GM21390 (cell line): ENCODE measurements around the gene C2CD4A.

Experiments
- ATAC-seq: cut with Tn5 transposase; IDR thresholded peaks from one replicate; pipeline ENCODE4 v1.9.1; 2021; ENCODE audit not compliant: unreplicated experiment

The C2CD4A gene

DNA sequence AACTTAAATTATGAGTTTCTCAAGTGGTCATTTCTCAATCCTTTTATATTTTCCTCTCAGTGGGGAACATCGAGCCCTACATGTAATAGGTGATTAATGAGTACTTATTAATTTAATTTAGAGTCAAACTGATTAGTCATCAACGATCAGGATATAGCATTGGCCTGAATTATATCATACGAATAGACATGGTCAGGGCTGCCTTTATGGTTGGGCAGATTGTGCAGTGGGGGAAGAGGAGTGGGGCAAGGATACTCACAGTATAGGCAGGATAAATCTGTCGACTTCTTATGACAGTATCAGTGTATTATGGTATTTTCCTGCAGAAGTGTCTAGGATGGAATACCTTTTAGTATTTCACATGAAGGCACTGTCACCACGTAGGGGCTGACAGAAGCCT lies 27.0 kb downstream of the C2CD4A start:
- no peak for ATAC-seq

DNA sequence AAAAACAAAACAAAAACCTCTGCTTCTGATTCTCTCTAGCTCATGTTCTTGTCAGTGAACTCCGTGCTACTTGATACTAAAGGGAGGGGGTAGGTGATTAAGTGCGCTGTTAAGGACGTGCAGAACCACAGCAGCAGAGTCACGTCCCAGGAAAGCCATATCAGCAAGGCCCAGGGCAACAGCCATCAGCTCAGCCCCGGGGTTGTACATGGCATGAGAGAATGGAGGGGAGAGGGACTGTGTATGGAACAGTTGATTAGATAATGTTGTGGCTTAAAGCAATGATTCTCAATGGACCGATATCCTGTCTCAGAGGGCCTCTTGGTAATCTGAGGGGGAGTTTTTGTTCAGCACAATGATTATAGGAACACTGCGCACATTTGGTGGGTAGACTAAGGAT lies 27.6 kb downstream of the C2CD4A start:
- ATAC-seq = no peak

DNA sequence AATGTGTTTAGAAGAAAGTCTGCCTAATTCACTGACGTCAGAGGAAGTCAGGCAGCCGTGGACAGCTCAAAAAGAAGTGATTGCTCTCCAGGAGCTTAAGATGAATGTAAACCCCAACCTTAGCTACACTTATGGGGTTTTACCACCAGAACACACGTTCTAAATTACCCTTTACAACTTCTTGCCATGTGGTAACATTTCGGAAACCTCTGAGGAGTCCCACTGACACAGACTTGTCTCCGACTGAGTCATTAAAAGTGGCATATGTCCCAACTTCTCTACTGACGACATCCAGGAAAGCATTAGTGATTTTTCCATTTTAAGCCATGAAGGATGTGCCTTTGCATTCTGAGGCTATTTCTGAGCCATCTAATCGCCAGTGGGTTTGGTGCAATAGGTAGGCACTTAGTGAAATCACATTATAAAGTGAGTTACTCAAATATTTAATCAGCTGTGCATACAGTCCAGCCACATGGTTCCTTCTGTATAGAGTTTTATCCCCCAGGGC lies 32.4 kb downstream of the C2CD4A start:
- no peak for ATAC-seq

DNA sequence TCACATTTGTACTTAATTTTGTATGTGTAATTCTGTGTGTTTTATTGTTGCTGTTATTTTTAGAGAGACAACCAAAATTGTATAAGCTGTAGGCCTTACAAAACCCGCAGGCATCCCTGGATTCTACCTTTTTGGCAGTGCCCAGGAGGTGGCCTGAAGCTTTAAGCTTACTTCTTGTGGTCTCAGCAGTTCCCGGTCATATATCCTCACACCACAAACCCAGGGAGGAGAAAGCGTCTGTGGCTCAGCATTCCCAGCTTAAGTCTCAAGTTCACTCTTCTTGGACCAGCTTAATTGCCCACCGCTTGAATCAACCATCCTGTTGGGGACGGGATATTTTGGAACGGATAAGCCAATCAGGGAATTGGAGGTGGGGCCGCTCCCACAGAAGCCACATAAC lies 36.7 kb downstream of the C2CD4A start:
- ATAC-seq = no peak

DNA sequence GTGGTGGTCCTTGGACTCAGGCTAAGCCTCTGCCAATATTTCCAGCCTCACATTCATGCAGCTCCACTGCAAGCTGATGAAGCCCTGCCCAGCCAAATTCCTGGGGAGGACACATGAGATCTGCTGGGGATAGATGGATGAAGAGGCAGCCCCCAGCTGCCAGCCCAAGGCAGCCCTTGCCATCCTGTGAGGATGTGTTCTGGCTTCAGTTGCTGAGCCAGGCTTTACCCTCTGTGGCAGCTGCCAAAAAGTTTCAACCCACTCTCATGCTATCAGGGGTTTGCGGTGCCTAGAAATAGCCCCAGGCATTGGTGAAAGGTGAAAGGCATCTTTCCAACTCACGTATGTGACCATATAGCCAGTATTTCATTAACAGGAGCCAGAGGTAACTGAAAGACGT lies 37.6 kb downstream of the C2CD4A start:
- no peak for ATAC-seq

DNA sequence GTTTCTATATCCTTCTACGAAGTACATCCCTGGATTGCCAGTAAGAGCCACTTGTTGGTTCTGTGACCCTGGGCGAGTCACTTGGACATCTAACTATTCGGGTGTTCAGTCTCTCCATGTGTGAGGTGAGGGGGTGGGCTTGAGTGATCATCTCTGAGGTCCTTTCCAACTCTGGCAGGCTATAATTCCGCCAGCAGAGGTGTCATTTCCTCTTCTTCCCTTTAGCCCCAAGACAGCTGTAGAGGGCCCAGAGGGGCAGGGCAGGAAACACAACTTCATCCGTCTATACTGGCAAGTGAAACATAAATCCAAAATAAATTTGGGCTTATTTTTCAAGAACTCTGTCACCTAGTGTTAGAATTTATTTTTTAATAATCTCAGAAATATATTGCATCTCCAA lies 38.1 kb downstream of the C2CD4A start:
- ATAC-seq = no peak

DNA sequence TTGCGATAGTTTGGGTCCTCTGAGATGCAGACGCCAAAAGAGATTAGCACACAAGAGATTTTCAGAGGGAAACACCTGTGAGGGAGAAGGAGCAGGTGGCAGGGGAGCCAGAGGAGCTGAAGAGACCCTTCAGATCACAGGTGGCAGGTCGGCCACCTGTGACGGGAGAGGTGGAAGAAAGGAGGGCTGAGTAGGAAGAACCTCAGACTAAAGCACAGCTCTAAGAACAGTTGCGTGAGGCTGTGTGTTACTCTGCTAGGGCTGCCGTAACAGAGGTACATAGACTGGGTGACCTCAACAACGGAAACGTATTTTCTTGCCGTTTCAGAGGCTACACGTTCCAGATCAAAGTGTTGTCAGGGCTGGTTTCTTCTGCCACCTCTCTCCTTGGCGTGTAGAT lies 38.5 kb downstream of the C2CD4A start:
- no peak for ATAC-seq

DNA sequence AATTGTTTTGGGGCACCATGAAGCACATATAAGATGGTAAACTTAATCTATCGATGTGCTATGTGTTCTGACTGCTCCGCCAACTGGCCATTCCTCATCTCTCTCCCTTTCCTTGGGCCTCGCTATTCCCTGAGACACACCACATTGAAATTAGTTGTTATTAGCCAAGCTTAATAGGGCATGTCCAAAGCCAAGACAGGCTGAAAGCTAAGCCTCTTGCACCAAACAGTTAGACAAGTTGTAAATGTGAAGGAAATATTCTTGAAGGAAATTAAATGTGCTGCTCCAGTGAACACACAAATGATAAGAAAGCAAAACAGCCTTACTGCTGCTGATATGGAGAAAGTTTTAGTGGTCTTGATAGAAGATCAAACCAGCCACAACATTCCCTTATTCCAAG lies 39.3 kb downstream of the C2CD4A start:
- no peak for ATAC-seq

DNA sequence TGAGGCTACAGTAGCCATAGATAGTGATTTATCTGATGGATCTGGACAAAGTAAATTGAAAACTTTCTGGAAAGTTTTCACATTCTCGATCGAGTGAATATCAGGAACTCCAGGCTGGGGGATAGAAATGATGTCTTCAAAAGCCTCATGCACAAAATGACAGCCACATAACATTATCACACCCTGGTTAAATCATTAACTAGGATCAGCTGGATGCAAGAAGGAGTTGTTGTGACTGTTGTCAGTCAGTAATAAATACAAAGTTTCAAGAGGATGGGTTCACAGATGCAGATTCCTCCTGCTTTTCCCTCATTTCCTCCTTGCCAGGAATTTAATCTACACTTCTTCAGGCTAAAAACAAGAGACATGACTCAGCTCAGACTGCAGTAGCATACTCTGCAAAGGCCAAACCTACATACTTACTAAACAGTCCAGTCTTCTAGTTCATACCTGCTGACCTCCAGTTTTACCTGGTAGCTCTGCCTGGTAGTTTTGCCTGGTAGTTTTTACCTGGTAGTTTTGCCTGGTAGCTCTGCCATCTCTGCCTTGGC lies 40.9 kb downstream of the C2CD4A start:
- no peak for ATAC-seq

DNA sequence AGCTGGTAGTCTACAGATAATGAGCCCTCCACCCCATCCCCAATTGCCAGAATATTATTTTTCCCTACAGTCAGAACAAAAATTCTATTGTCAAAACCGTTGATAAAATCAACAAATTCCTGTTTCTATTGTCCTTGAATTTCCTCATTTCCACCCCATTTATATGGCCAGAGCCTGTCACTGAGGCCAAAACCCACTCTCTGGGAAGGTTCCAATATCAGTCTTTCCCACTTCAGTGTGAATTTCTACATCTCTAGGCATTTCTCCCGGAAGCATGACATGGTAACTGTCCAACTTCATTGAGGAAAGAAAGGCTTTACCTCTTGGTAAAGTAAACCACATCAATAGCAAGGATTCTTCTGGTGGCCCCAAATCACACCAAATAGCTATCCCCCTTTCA lies 41.6 kb downstream of the C2CD4A start:
- ATAC-seq = no peak

DNA sequence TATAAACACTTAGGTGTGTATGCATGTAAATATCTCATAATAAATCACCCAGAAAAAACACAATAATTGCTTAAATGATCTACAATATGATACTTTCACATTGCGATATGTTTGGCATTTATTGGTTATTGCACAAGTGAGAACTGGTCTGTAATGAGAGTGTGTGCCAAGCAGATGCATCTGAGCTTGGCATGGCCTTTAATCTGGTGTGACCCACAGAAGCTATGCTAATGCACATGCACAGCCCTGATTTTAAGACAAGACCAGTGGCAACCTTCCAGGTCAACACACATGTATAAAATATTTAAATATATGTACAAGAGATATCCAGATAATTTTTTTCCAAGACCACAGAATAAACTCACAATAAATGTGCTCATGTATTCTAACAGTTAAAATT lies 42.7 kb downstream of the C2CD4A start:
- no peak for ATAC-seq

DNA sequence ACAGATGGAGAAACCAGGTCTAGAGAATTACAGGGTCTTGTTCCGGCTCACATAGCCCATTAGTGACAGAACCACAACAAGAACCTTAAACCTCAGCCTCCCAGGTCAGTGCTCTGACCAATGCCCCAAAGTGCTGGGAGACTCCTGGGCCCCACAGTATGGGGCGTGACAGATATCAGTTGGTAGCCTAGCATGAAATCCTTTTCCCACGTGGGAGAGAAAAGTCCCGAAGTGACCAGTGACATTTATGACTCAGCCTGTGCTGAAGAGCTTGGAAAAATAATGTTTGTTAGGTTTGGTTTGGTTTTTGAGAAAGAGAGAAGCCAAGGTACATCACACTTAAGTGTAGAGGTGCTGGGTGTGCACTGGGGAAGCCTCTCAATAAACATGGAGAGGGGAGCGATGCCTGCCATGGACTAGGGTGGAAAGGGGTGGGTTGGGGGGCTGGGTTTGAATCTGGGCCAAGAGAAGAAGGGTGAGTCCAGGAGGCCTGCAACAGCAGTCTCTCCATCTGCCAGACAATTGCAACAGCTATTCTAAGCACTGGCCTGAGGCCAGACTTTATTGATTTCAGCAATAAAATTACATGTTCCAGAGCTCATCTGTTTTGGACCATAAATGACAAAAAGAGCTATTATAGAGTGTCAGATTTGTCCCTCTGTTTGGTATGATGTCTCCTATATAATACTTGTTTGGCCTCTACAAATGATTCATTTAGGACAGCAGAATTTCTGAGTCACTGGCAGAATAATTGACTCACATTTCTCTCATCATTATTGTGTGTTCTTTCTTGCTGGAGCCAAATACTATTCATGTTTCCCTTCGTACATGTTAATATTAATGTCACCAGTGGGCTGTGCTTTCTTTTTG lies 43.4 kb downstream of the C2CD4A start:
- no peak for ATAC-seq

DNA sequence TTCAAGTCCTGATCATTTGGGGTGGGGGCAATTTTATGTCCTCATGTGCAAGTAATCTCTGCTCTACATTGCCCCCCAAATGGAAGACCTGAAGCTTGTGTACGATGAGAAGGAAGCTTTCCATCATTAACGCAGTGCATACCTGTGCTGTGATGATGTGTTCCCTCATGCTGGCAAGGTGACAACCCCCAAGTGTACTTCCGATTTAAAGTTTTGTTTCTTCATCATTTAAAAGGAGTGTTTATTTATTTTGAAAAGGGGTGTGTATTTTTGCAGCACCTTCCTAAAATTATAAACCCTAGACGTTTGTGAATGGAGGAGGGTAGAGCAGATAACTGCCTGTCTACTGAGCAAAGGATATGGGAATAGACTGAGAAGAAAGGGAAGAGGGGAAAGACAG lies 45.3 kb downstream of the C2CD4A start:
- ATAC-seq = no peak

DNA sequence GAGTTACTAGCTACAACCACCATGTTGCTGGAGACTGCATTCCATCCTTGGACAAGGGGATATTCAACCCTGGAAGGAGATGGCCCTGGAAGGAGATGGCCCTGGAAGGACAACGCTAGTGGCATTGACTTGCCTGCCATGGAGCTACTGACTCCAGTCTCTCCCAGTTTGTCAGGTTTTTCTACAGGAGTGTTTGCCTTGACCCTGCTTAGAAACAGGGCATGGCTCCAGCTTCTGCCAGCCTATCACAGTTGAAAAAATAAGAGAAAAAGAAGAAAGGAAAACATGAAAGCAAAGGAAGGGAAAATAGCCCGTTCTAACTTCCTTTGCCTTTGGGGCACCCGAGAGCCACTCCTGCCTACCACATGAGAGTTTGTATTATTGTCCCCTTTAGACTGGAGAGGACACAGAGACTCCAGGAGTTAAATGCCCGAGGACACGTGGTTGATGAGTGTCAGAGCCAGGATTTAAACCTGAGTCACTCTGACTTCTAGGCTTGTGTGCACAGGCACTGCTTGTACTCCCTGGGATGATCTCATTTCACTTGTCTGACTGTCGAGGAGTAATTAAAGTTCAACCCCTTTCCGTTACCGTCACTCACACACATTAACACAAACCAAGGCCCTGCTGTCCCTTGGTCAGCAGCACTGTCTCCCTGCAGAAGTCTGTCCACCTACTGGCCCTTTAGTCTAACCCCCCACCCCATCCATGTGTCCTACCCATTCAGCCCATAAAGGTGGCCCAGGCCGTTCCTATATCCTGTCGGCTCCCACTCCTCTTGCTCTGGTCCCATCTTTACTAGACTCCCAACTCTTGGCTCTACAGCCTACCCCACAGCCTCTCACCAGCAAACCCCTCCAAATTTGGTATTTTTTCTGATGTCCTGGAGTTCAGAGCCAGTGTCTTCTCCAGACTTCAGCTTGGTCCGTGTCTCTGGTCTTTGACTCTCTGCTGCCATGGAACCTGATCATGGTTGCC lies 46.1 kb downstream of the C2CD4A start:
- no peak for ATAC-seq

DNA sequence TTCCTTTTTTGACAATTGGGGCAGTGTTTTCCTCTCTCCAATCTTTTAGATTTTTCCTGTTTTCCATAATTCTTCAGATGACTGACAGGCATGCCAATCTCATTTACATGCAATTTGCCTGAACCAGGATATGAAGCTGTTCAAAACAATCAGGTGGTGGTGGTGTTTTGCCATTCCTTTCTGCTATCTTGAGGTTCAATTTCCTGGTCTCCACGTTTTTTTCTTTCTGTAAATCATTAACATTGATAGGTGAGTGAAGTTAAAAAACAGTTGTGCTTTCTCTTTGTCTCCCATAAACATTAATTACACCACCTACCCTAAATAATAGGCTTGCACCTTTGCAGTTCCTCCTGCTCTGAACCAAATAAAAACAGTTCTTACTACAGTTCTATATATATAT lies 49.1 kb downstream of the C2CD4A start:
- ATAC-seq = no peak

DNA sequence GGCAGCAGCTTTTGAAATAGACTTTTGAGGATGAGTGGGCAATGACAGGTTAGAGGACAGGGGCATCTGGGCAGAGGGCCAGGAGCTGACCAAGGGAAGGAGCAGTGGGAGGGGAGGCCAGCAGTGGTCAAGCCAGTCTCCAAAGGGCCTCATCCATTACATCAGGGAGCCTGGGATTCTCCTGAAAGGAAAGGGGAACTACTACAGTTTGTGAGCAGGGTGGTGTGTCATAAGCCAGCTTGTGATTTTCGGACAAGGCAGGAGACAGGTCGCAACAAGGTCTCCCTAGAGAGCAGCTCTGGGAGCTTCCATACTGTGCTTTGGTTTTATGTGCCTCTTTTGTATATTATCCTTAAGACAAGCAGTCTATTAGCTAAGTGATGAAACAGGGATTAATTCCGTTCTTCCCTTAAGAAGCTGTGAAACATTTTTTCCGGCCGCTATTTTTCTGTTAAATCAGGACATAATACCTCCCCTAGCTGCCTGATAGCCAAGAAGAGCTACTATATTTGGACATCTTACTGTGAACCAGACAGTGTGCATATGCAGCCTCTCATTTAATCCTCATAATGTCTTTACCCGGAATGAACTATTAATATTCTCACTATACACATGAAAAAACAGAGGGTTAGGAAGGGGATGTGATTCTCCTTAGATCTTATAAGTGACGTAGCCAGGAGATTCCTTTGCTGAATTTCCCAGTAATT lies 51.9 kb downstream of the C2CD4A start:
- no peak for ATAC-seq

DNA sequence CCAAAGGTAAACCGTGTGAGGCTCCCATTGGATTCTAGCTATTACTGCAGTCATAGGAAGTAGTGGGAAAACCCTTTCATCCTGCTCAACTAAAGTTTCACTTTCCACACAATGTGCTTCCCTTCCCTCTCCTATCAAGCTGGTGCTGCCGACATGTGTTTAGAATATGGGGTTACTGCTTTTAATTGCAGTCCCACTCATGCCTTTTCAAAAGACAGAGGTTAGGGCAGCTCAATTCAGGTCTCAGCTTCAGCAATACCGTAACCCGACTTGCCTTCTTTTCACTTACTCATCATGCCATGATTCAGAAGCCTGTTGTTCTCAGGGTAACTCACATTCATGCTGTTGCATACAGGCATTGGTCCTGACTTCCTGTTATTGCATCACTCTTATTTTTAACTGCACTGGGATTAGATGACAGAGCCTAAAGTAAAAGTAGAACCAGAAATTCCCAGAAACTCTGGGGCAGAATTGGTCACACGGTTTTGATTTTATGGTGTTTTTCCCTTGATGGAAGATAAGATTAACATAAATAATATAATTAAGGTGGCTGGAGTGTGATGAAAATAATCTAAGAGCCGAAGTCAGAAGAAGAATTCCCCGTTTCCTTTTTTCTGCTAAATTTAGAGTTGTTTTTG lies 52.6 kb downstream of the C2CD4A start:
- ATAC-seq = no peak

DNA sequence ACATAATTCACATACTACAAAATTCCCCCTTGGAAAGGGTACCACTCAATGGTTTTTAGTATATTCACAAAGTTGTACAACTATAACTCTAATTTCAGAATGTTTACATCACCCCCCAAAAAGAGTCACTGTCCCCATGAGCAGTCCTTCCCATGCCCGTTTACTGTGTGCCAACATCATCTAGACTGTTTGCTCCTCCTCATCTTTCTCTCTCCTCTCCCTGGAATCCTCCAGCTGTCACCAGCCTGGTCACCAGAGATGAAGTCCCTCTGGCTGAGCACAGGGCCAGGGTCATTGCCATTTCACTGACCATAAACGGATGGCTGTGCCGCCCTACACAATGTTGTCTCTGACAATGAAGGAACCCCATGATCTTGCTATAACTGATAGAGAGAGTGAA lies 53.1 kb downstream of the C2CD4A start:
- ATAC-seq = no peak
